Cortex of kidney (tissue), 1 donor: ENCODE results near the gene MAN1C1.

Experiments used
- DNase-seq: peaks from one replicate; lab custom pipeline; 2025; lab: John Stamatoyannopoulos, UW

Gene MAN1C1

DNA sequence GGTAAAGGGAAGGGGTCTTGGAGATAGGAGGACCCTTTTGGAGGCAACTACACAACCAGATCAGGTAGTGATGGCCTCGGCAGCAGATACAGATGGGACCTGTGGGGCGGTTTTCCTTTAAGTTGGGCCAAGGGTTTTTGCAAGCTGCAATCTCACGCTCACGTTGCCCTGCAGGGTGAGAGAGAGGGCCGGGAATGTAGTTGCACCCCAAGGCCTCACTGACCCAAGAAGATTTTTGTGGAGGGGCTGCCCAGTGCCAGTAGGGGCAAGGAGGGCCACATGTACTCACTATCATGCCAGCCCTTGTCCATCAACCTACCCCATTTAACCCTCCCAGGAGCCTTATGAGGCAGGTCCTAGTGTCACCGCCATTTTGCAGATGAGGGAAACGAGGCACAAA is 125.7 kb downstream of the MAN1C1 start:
- DNase-seq = no peak

DNA sequence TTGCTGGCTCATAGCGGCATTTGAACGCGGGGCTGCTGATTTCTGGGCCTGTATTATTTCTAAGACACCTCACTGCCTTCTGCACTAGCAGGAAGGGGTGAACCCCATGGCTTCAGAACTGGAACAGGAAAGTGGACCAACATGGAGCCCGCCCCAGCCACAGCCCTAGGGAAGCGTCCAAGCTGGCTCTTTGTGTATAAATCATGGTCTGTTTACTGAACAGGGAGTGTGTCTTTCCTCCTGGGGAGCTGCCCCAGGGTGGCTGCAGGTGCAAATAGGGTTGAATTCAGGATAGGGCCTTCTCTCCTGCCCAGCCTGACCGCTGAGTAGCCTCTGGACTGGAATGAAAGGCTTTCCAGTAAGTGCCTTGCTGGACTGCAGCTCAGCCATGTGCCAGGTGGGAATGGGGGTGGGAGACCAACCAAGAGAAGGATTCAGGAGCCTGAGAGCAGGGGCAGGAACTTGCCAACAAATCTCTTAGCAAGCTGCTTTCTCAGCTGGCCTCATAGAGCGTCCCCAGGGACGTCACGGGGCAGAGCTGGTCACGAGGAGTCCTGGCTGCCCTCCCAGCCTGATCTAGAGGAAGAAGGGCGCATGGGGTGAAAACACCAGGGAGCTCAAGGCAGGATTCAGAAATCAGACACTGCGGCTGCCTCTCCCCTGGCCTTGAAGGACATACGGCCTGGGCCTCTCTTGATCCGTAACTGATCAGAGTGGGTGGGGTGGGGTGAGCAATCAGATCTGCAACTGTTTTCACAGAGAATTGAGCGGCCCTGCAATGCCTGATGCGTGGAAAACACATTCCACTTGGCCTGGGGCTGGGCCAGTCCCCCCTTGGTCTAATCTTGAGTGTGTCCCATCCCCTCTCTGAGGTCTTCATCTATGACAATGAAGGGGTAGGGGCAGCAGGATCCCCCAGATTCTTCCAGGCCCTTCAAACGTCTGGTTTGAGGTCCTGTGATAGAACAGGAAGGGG is 126.9 kb downstream of the MAN1C1 start:
- DNase-seq = peak; percentile 37

GRCh38 chr1:25744140-25744581 is 127.6 kb downstream of the MAN1C1 start:
- no peak for DNase-seq

- no peak for DNase-seq
These were observed 128.2 kb downstream of the MAN1C1 start for GRCh38 chr1:25744636-25745425.

- DNase-seq = no peak
These were observed 129.9 kb downstream of the MAN1C1 start for GRCh38 chr1:25746299-25747045.

DNA sequence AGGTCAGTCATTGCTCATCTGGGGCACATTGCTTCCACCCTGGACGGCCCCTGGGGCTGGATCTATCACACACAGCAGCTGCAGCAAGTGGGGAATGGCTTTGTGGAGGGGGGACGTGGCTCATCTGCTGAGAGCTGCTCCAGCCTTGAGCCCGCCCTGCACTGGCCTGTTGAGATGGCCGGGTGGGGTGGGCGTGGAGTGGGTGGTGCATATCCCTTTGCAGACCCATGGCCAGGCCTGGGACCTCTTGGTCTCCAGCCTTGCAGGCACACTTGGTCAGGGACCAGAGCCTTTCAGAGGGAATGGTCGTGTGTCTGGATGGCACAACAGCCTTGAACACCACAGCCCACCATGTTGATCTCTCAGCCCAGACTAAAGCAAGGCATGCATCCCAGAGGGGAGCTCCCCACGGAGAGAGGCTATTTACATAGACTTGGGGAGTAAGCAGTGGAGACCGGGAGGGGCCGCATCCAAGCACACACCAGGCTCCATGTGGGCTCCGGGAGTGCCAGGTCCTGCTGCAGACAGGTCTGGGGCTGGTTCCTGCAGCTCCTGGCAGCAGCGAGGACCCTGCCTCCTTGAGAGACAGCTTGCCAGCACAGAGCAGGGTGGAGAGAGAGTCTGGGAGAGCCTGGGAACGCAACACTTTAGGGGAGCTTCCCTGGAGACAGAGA is 130.6 kb downstream of the MAN1C1 start:
- DNase-seq = no peak

DNA sequence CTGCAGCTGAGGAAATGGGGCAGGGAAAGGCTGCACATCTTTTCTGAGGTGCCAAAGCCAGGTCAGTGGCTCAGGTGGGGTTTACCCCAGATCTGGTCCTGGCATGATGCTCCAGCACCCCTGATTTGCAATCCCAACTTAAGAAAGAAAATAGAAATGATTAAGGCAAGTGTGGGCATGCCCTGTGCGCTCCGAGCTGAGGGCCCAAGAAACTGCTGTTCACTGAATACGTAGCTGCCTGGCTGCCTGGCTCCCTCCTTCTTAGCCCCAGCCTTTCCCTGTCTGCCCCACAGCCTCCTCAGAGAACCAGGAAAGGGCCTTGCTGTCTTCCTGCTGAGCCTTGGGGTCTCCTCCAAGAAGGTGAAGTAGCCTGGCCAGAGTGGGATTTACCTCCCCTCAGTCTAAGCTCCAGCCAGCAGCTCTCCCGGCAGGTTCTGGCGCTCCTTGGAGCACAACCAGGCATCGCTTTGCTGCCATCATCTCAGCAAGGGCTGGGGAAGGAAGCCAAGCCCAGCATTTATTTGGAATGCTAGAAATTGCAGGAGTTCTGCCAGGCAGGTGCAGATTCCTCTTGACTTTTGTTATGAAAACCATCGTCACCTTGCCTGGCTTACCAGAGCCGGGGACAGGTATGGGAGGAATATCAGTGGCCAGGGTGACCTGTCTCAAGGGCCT is 132.1 kb downstream of the MAN1C1 start:
- DNase-seq = no peak

DNA sequence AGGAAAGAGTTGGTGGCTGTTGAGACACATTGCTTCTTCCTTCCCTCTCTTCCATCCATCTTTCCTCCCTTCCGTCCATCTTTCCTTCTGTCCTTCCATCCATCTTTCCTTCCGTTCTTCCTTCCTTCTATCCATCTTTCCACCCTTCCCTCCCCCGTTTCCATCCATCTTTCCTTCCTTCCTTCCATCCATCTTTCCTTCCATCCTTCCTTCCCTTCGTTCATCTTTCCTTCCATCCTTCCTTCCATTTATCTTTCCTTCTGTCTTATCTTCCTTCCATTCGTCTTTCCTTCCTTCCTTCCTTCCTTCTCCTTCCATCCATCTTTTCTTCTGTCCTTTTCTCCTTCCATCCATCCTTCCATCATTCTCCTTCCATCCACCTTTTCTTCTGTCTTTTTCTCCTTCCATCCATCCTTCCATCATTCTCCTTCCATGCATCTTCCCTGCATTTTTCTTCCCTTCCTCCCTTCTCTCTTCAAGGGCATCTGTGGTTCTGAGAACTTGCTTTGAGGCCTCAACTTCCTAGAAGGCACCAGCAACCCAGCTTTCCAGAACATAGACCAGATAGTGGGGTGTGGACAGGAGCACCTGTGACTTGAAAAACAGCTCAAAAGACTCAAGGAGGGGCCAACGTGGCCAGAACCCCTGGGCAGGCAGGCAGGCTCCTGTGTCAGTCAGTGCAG is 134.5 kb downstream of the MAN1C1 start:
- DNase-seq = no peak

DNA sequence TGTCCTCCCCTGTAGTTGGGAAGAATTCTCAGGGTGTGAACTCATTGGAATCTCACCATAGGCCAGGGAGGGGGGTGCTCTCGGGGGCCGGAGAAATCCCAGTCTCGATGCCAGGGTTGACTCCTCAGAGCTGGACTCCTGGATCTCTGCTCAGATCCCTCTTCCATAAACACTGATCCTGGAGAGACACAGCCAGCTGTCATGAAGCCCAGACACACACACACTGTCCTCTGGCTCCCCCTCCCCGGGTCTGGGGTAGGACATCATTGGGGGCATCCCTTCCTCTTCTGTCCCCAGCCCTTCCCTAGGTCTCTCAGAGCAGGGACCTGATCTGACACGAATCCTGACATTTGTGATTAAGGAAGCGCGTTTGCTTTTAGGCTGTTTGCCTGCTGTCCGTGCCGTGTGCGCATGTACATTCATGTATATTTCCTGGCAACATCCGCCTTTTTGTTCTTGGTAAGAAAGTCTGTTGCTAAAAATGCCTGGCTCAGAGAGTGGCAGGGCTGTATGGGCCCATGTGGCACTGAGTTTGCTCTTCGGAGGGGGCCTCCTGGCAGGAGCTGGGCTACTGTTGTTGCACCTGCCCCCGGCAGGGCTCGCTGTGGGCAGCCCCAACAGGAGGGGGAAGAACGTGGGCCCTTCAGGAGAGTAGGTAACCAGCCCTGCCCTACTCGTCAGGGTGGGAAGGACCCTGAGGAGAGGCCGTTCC is 138.0 kb downstream of the MAN1C1 start:
- DNase-seq = no peak

DNA sequence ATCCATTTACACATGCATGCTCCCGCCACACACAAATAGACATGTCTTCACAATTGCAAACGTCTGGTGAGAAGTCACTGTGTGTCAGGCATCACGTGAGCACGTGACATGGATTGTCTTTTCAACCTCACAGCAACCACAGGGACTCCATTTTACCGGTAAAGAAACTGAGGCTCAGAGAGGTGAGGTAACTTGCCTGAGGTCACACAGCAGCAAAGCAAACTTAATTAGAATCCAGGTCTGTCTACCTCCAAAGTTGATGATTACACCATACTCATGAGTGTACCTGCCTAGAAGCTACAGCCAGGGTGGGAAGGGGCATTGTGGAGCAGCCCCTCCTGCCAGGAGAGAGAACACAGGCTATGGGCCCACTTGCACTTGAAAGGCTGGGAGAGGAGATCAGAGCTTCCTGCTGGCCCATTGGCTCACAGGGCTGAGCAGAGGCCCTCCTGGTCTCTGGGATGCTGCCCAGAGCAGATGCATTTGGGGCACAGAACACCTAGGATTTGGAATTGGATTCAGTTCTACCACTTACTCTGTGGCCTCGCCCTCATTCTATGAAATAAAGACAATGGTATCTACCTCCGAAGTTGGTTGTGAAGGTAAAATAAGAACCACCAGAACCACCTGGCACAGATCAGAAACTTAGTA is 139.0 kb downstream of the MAN1C1 start:
- DNase-seq = no peak

DNA sequence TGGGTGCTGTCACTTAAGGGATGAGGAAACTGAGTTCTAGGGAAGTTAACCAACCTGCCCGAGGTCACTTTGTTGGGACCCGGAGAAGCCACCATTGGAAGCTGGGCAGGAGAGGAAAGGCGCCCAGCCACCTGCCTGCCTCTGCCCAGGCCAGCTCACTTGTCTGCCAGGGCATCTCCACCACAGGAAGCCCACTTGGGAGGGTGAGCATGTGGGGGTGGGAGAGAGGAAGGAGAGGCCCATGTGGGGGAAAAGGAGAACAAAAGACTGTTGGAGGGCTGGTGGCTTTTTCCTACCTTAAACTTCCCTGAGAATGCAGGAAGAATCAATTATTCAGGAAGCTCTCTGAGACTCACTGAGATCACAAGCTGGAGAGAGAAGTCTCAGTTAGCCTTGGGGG is 139.6 kb downstream of the MAN1C1 start:
- DNase-seq = no peak

- DNase-seq = no peak
These were observed 140.7 kb downstream of the MAN1C1 start for GRCh38 chr1:25757151-25757845.

DNA sequence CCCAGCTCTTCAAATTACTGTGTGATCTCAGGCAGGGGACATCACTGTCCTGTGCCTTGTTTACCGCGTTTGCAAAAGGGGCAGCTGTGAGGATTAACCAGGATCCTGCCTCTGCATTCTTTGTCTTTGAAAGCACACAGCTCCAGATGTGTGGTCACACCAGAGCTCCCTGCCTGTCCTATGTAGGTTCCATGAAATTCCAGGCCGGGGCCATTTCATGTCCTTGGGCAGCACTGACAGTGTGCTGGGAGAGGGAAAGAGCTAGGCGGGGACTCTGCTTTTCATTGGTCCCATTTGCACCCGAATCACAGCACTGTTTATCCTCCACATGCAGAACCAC is 141.2 kb downstream of the MAN1C1 start:
- DNase-seq = no peak

GRCh38 chr1:25758466-25759070 is 142.0 kb downstream of the MAN1C1 start:
- no peak for DNase-seq

DNA sequence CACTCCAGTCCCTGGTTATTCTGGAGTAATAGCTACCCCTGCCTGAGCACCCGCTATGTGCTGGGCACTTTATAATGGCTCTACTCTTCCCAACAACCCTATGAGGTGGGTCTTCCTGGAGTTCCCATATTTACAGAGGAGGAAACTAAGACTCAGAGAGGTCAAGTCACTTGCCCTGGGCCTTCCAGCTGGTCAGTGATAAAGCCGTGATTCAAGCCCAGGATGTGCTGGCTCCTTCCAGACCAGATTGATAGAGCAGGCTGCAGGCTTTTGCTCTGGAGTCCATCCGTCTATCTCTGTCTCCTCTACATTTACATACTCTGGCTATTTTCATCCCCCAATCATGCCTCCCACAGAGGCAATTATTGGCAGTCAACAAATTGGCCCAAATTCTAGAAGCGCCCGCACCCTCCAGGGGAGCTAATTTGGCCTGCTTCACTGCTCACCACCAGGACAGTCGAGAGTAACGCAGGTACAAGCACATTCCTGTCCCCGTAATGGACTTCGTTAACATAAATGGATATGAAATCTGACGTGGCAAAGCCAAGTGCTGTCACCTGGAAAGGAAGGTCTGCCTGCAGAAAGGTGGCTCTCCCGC is 143.6 kb downstream of the MAN1C1 start:
- no peak for DNase-seq

GRCh38 chr1:25760871-25761270 is 144.3 kb downstream of the MAN1C1 start:
- DNase-seq = no peak

- no peak for DNase-seq
These were observed 146.9 kb downstream of the MAN1C1 start for GRCh38 chr1:25763493-25763892.
